Measurements from ENCODE around the gene LNX2. TPM values are rescaled to one million over a fixed set of nuclear protein-coding genes. Genes with fewer than 3 reads are reported as not detected.

Gene LNX2
- 12.5 and 15.1 TPM in 2 replicates for total RNA-seq (ENCODE audit: low replicate concordance)

DNA sequence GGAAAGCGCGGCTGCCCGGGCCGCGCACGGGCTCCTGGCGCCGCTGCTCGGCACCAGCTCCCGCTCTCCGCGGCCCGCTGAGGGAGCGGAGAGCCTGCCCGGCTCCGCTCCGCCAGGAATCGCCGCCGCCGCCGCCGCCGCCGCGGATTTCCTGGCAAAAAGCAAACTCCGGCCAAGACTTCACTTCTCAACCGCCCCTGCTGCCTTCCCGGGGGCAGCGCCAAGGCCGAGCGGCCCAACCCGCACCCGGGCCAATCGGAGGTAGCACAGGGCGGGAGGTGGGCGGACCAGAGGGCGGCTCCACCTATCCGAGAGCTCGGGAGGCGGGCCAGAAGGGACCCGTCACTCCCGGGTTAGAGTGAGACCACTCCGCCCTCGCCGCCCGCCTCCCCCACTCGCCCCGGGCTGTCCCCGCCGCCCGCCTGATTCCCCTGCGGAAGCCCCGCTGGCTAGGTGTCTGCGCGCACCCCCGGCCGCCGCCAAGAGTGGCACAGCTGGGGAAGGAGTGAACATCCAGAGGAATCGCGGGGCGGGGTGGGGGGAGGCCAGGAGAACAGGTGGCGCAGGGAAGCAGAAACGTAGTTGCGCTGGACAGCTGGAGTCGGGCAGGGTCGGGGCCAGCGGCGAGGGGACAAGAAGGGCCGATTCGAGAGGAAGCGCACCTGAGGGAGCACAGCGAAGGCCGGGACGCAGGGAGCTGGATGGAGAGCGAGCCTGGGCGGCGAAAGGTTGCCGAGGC is at the start of gene LNX2:
TSS of gene LNX2 (minus strand) at position 153 of the 739 bp plus-strand sequence. CDS start 38,826 bp downstream, outside the sequence.
- H3K79me2 ChIP-seq (ENCODE audit: low read depth), result peaks cover 82% of the 10 kb centered on the region
- no peaks in the 10 kb centered on the region for H3K9me3 Mint-ChIP-seq
- H3K4me1 Mint-ChIP-seq, result peaks cover 26% of the 10 kb centered on the region

DNA sequence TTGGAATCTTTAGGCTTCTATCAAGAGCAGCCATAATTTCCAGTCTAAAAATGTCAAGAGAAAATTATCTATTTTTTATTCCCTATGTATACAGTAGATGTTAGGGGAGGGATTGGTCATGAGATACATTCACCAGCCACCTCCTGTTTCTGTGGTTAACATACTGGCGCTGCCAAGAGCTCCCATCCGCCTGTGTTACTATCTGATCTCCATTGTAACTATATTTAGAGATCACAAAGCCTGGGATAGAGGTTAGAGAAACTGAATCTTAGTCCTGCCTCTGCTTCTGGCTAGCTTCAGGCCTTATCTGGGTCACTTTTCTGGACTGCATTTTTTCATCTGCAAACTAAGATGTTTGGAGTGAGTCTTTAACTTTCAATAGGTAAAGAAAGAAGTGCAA is 47.6 kb upstream of the LNX2 start:
- no peaks in the 10 kb centered on the region for H3F3A ChIP-seq (ENCODE audit: low read depth)
- H3K27me3 ChIP-seq, result no peaks in the 10 kb centered on the region
- H3K27ac ChIP-seq, result no peak overlapping the region
- DNase-seq (ENCODE audit: low spot score), result no peak
- H3K9me3 ChIP-seq (ENCODE audit: low read depth), result no peaks in the 10 kb centered on the region
- no peaks in the 10 kb centered on the region for H3K4me1 ChIP-seq
- Mint-ChIP-seq H3K27ac (no peak overlapping the region), H3K4me1 (peaks cover 2% of the 10 kb centered on the region), H3K4me3 (no peak overlapping the region), H3K36me3 (peaks cover 3% of the 10 kb centered on the region), H3K27me3 (ENCODE audit: insufficient read depth, low read depth) (peaks cover 5% of the 10 kb centered on the region), H3K9me3 (no peaks in the 10 kb centered on the region)
- H3K4me2 ChIP-seq, result no peak overlapping the region
- no peak overlapping the region for H3K4me3 ChIP-seq
- H3K9ac ChIP-seq, result no peak overlapping the region
- H4K20me1 ChIP-seq (ENCODE audit: low read depth), result peaks cover 17% of the 10 kb centered on the region
- TF ChIP-seq EZH2phosphoT487 (IDR thresholded peaks at IDR 0.05), result no peak
- TF ChIP-seq, protein P1, sequence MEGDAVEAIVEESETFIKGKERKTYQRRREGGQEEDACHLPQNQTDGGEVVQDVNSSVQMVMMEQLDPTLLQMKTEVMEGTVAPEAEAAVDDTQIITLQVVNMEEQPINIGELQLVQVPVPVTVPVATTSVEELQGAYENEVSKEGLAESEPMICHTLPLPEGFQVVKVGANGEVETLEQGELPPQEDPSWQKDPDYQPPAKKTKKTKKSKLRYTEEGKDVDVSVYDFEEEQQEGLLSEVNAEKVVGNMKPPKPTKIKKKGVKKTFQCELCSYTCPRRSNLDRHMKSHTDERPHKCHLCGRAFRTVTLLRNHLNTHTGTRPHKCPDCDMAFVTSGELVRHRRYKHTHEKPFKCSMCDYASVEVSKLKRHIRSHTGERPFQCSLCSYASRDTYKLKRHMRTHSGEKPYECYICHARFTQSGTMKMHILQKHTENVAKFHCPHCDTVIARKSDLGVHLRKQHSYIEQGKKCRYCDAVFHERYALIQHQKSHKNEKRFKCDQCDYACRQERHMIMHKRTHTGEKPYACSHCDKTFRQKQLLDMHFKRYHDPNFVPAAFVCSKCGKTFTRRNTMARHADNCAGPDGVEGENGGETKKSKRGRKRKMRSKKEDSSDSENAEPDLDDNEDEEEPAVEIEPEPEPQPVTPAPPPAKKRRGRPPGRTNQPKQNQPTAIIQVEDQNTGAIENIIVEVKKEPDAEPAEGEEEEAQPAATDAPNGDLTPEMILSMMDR (IDR thresholded peaks at IDR 0.05), result no peak
- no peak for TF ChIP-seq EZH2 (IDR thresholded peaks at IDR 0.05)
- H3K36me3 ChIP-seq, result peaks cover 4% of the 10 kb centered on the region
- H3K79me2 ChIP-seq (ENCODE audit: low read depth), result no peaks in the 10 kb centered on the region
- H2AFZ ChIP-seq (replicated peaks), result no peak overlapping the region

More for the DNA sequence above, at the start of gene LNX2:
- Mint-ChIP-seq H3K4me3 (peak within 1 kb of the TSS; percentile 99), H3K27ac (no peak within 1 kb of the TSS), H3K27me3 (ENCODE audit: insufficient read depth, low read depth) (peaks cover 12% of the 10 kb centered on the region), H3K36me3 (peaks cover 19% of the 10 kb centered on the region)
- TF ChIP-seq EZH2phosphoT487 (IDR thresholded peaks at IDR 0.05) (no peak), EZH2 (IDR thresholded peaks at IDR 0.05) (peak; percentile 38)
- Histone ChIP-seq H3K4me1 (peaks cover 22% of the 10 kb centered on the region), H3K36me3 (peaks cover 4% of the 10 kb centered on the region), H3K27ac (peak within 1 kb of the TSS; percentile 39), H3K9ac (peak within 1 kb of the TSS; percentile 41), H3F3A (ENCODE audit: low read depth) (peaks cover 20% of the 10 kb centered on the region), H3K4me3 (peak within 1 kb of the TSS; percentile 91), H2AFZ (replicated peaks) (peak within 1 kb of the TSS; percentile 94), H3K9me3 (ENCODE audit: low read depth) (no peaks in the 10 kb centered on the region), H3K27me3 (no peaks in the 10 kb centered on the region), H4K20me1 (ENCODE audit: low read depth) (peaks cover 41% of the 10 kb centered on the region), H3K4me2 (peak within 1 kb of the TSS; percentile 96)
- DNase-seq (ENCODE audit: low spot score), result peak; percentile 99

DNA sequence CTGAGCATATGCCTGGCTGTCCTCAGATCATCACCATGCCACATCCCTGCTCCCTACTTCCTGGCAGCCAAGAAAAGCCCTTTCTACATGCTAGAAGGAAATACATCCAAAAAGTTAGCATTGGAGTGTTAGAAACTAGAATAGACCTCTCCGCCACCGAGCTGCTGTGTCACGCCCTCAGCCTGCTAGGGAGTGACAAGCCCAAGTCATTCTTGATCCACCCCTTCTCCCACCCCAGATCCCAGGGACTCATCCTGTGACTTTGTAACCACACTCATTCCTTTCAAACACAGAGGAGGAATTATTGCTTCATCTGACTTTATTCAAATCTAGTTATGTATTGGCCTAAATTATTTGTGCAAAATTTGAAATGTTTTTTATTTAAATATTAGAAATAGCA is 46.6 kb upstream of the LNX2 start:
- Histone ChIP-seq H3K9ac (no peak overlapping the region), H2AFZ (replicated peaks) (no peak overlapping the region), H3K27me3 (no peaks in the 10 kb centered on the region), H3K36me3 (peaks cover 4% of the 10 kb centered on the region), H3K4me2 (no peak overlapping the region), H3K79me2 (ENCODE audit: low read depth) (no peaks in the 10 kb centered on the region), H4K20me1 (ENCODE audit: low read depth) (peaks cover 24% of the 10 kb centered on the region), H3F3A (ENCODE audit: low read depth) (no peaks in the 10 kb centered on the region), H3K4me3 (no peak overlapping the region), H3K4me1 (no peaks in the 10 kb centered on the region), H3K27ac (no peak overlapping the region), H3K9me3 (ENCODE audit: low read depth) (no peaks in the 10 kb centered on the region)
- no peak overlapping the region for H3K4me3 Mint-ChIP-seq
- no peaks in the 10 kb centered on the region for H3K9me3 Mint-ChIP-seq
- TF ChIP-seq, protein P1 (IDR thresholded peaks at IDR 0.05), result no peak
- no peak for TF ChIP-seq EZH2phosphoT487 (IDR thresholded peaks at IDR 0.05)
- TF ChIP-seq EZH2 (IDR thresholded peaks at IDR 0.05), result no peak
- H3K27ac Mint-ChIP-seq, result no peak overlapping the region
- peaks cover 3% of the 10 kb centered on the region for H3K36me3 Mint-ChIP-seq
- no peak for DNase-seq (ENCODE audit: low spot score)
- peaks cover 2% of the 10 kb centered on the region for H3K4me1 Mint-ChIP-seq
- peaks cover 5% of the 10 kb centered on the region for H3K27me3 Mint-ChIP-seq (ENCODE audit: insufficient read depth, low read depth)

DNA sequence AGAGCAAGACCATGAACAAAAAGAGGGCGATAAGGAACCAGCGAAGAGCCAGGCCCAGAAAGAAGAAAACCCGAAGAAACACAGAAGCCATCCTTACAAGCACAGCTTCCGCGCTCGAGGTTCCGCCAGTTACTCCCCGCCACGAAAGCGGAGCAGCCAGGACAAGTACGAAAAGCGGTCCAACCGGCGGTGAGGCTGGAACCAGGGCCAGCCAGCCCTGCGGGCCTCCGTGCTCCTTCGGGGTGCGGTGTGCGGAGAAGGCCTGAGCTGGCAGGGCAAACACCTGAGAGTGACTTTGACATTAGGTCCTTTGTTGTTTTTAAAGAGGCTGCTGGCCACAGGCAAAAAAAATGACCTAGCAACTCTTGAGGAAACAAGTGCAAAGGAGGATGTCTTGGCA is 45.4 kb upstream of the LNX2 start:
- H3K4me1 Mint-ChIP-seq, result peaks cover 2% of the 10 kb centered on the region
- peaks cover 32% of the 10 kb centered on the region for H4K20me1 ChIP-seq (ENCODE audit: low read depth)
- no peak overlapping the region for H3K4me3 Mint-ChIP-seq
- no peaks in the 10 kb centered on the region for H3K9me3 Mint-ChIP-seq
- TF ChIP-seq EZH2 (IDR thresholded peaks at IDR 0.05) (no peak), EZH2phosphoT487 (IDR thresholded peaks at IDR 0.05) (no peak)
- peaks cover 4% of the 10 kb centered on the region for H3K36me3 ChIP-seq
- no peaks in the 10 kb centered on the region for H3K27me3 ChIP-seq
- no peaks in the 10 kb centered on the region for H3K9me3 ChIP-seq (ENCODE audit: low read depth)
- H3K27ac Mint-ChIP-seq, result no peak overlapping the region
- peaks cover 3% of the 10 kb centered on the region for H3K36me3 Mint-ChIP-seq
- DNase-seq (ENCODE audit: low spot score), result no peak
- H3K4me1 ChIP-seq, result no peaks in the 10 kb centered on the region
- no peak overlapping the region for H2AFZ ChIP-seq (replicated peaks)
- no peak overlapping the region for H3K4me2 ChIP-seq
- H3K27ac ChIP-seq, result no peak overlapping the region
- H3K79me2 ChIP-seq (ENCODE audit: low read depth), result no peaks in the 10 kb centered on the region
- H3F3A ChIP-seq (ENCODE audit: low read depth), result no peaks in the 10 kb centered on the region
- H3K9ac ChIP-seq, result no peak overlapping the region
- H3K27me3 Mint-ChIP-seq (ENCODE audit: insufficient read depth, low read depth), result peaks cover 2% of the 10 kb centered on the region
- H3K4me3 ChIP-seq, result no peak overlapping the region

Data from neural progenitor cell (in vitro differentiated cells).